Neural progenitor cell (in vitro differentiated cells): ENCODE results near the gene TLR7. TPM values are rescaled to one million over a fixed set of nuclear protein-coding genes. Genes with fewer than 3 reads are reported as not detected.

Source experiments
- DNase-seq: peaks from one replicate; pipeline ENCODE4 v3.0.0-alpha.2; 2016; ENCODE audit warnings: low spot score
- H2AFZ ChIP-seq: fragments of 200-600 bp; sonication (generic); replicated peaks from 2 replicates; pipeline ENCODE4 v1.6.1; 2016; ENCODE audit warnings: antibody characterized with exemption
- H3F3A ChIP-seq: fragments of 200-600 bp; sonication (generic); 2 replicates; pipeline ENCODE4 v1.6.1; 2016; ENCODE audit warnings: antibody characterized with exemption, low read depth
- H3K27ac ChIP-seq: fragments of 200-600 bp; sonication (generic); 2 replicates; pipeline ENCODE4 v1.5.1; 2016; ENCODE audit warnings: mild to moderate bottlenecking
- H3K27me3 ChIP-seq: fragments of 200-600 bp; sonication (generic); 2 replicates; pipeline ENCODE4 v1.6.1; 2016; ENCODE audit warnings: mild to moderate bottlenecking, moderate library complexity
- H3K36me3 ChIP-seq: fragments of 200-600 bp; sonication (generic); 2 replicates; pipeline ENCODE4 v1.5.1; 2016
- H3K4me1 ChIP-seq: fragments of 200-600 bp; sonication (generic); 2 replicates; pipeline ENCODE4 v1.6.1; 2016; ENCODE audit warnings: mixed run types
- H3K4me2 ChIP-seq: fragments of 200-600 bp; sonication (generic); 2 replicates; pipeline ENCODE4 v1.6.1; 2016
- H3K4me3 ChIP-seq: fragments of 200-600 bp; sonication (generic); 2 replicates; pipeline ENCODE4 v1.5.1; 2016
- H3K79me2 ChIP-seq: fragments of 200-600 bp; sonication (generic); 2 replicates; pipeline ENCODE4 v1.6.1; 2016; ENCODE audit warnings: low read depth
- H3K9ac ChIP-seq: fragments of 200-600 bp; sonication (generic); 2 replicates; pipeline ENCODE4 v1.6.1; 2016
- H3K9me3 ChIP-seq: fragments of 200-600 bp; sonication (generic); 2 replicates; pipeline ENCODE4 v1.5.1; 2016; ENCODE audit warnings: low read depth
- H4K20me1 ChIP-seq: fragments of 200-600 bp; sonication (generic); 2 replicates; pipeline ENCODE4 v1.6.1; 2016; ENCODE audit warnings: low read depth
- H3K27ac Mint-ChIP-seq: 3 replicates; pipeline ENCODE4 v1.8.0; 2021; ENCODE audit warnings: mixed read lengths
- H3K27me3 Mint-ChIP-seq: 2 replicates; pipeline ENCODE4 v1.8.0; 2022; ENCODE audit warnings: low read depth, mild to moderate bottlenecking, inconsistent platforms, moderate library complexity, mixed read lengths; ENCODE audit not compliant: insufficient read depth
- H3K36me3 Mint-ChIP-seq: 3 replicates; pipeline ENCODE4 v1.8.0; 2021; ENCODE audit warnings: mixed read lengths
- H3K4me1 Mint-ChIP-seq: 3 replicates; pipeline ENCODE4 v1.8.0; 2021; ENCODE audit warnings: mixed read lengths
- H3K4me3 Mint-ChIP-seq: 3 replicates; pipeline ENCODE4 v1.8.0; 2021; ENCODE audit warnings: mild to moderate bottlenecking, moderate library complexity, mixed read lengths
- H3K9me3 Mint-ChIP-seq: 3 replicates; pipeline ENCODE4 v1.8.0; 2020; ENCODE audit warnings: mixed read lengths
- CTCF ChIP-seq: fragments of 200-600 bp; sonication (generic); IDR thresholded peaks from 2 replicates; pipeline ENCODE4 v1.5.1; 2017; ENCODE audit warnings: antibody characterized with exemption, mild to moderate bottlenecking
- EZH2 ChIP-seq: fragments of 200-600 bp; sonication (generic); IDR thresholded peaks from 2 replicates; pipeline ENCODE4 v1.6.1; 2017; ENCODE audit warnings: antibody characterized with exemption, mild to moderate bottlenecking, moderate library complexity
- EZH2phosphoT487 ChIP-seq: fragments of 200-600 bp; sonication (generic); IDR thresholded peaks from 2 replicates; pipeline ENCODE4 v1.6.1; 2017; ENCODE audit warnings: antibody characterized with exemption
- total RNA-seq: library from RNA; depleted of rRNA; stranded (reverse); fragments of >200 nt; gene quantifications from 2 replicates; pipeline ENCODE4 v1.2.3, GENCODE V29; 2015; ENCODE audit warnings: low replicate concordance

The TLR7 gene
- total RNA-seq, 1 donor from 2014 or later = not detected

GRCh38 chrX:12843668-12844279 is 23.1 kb upstream of the TLR7 start:
- peaks cover 4% of the 10 kb centered on the region for H3K4me1 Mint-ChIP-seq
- H3K27ac Mint-ChIP-seq = no peak overlapping the region
- H3K36me3 ChIP-seq = no peaks in the 10 kb centered on the region
- H3K4me3 Mint-ChIP-seq = no peak overlapping the region
- H3K4me2 ChIP-seq = no peak overlapping the region
- no peaks in the 10 kb centered on the region for H3K4me1 ChIP-seq
- H3K79me2 ChIP-seq = no peaks in the 10 kb centered on the region
- no peaks in the 10 kb centered on the region for H3F3A ChIP-seq
- no peaks in the 10 kb centered on the region for H3K27me3 Mint-ChIP-seq
- H3K36me3 Mint-ChIP-seq = no peaks in the 10 kb centered on the region
- DNase-seq = no peak
- no peak overlapping the region for H3K27ac ChIP-seq
- H3K4me3 ChIP-seq = no peak overlapping the region
- no peaks in the 10 kb centered on the region for H3K9me3 Mint-ChIP-seq
- H4K20me1 ChIP-seq = no peaks in the 10 kb centered on the region
- H2AFZ ChIP-seq = no peak overlapping the region
- peaks cover 4% of the 10 kb centered on the region for H3K9me3 ChIP-seq
- TF ChIP-seq CTCF (no peak), EZH2 (no peak), EZH2phosphoT487 (no peak)
- H3K27me3 ChIP-seq = no peaks in the 10 kb centered on the region
- H3K9ac ChIP-seq = no peak overlapping the region

- no peak for DNase-seq
- Histone ChIP-seq H2AFZ (no peak overlapping the region), H3F3A (no peaks in the 10 kb centered on the region), H3K4me1 (no peaks in the 10 kb centered on the region), H3K36me3 (no peaks in the 10 kb centered on the region), H3K9ac (no peak overlapping the region), H3K27ac (no peak overlapping the region), H3K4me3 (no peak overlapping the region), H3K27me3 (no peaks in the 10 kb centered on the region), H4K20me1 (no peaks in the 10 kb centered on the region), H3K9me3 (peaks cover 4% of the 10 kb centered on the region), H3K79me2 (no peaks in the 10 kb centered on the region), H3K4me2 (no peak overlapping the region)
- Mint-ChIP-seq H3K27me3 (no peaks in the 10 kb centered on the region), H3K36me3 (no peaks in the 10 kb centered on the region), H3K9me3 (no peaks in the 10 kb centered on the region), H3K4me1 (peaks cover 4% of the 10 kb centered on the region), H3K27ac (no peak overlapping the region), H3K4me3 (no peak overlapping the region)
- TF ChIP-seq EZH2phosphoT487 (no peak), EZH2 (no peak), CTCF (no peak)
Observed at GRCh38 chrX:12844319-12844718, 22.6 kb upstream of the TLR7 start.

- H3K9me3 ChIP-seq = peaks cover 4% of the 10 kb centered on the region
- no peaks in the 10 kb centered on the region for H3K4me1 ChIP-seq
- H3K27ac Mint-ChIP-seq = no peak overlapping the region
- DNase-seq = no peak
- no peaks in the 10 kb centered on the region for H4K20me1 ChIP-seq
- no peak overlapping the region for H3K27ac ChIP-seq
- no peaks in the 10 kb centered on the region for H3K36me3 Mint-ChIP-seq
- no peak overlapping the region for H3K4me3 ChIP-seq
- no peak overlapping the region for H3K9ac ChIP-seq
- H3K27me3 ChIP-seq = no peaks in the 10 kb centered on the region
- no peaks in the 10 kb centered on the region for H3K27me3 Mint-ChIP-seq
- H3K4me1 Mint-ChIP-seq = no peaks in the 10 kb centered on the region
- no peak overlapping the region for H3K4me2 ChIP-seq
- no peak overlapping the region for H2AFZ ChIP-seq
- H3F3A ChIP-seq = no peaks in the 10 kb centered on the region
- H3K4me3 Mint-ChIP-seq = no peak overlapping the region
- no peaks in the 10 kb centered on the region for H3K36me3 ChIP-seq
- TF ChIP-seq EZH2 = no peak
- TF ChIP-seq CTCF = no peak
- no peak for TF ChIP-seq EZH2phosphoT487
- H3K9me3 Mint-ChIP-seq = peaks cover 15% of the 10 kb centered on the region
- H3K79me2 ChIP-seq = no peaks in the 10 kb centered on the region
Observed at GRCh38 chrX:12865359-12865758, 1.5 kb upstream of the TLR7 start.
